CMK (cell line): Measurements from ENCODE around the gene ALG6.
"Not testable (repeated sequence)": the region's sequence is repeated elsewhere in the genome, so short reads cannot be mapped to it uniquely, and the experiment has no call there.

Source experiments
- DNase-seq: peaks from one replicate; pipeline ENCODE4 v3.0.0-alpha.2; 2010; ENCODE audit warnings: low read depth

ALG6 gene

DNA sequence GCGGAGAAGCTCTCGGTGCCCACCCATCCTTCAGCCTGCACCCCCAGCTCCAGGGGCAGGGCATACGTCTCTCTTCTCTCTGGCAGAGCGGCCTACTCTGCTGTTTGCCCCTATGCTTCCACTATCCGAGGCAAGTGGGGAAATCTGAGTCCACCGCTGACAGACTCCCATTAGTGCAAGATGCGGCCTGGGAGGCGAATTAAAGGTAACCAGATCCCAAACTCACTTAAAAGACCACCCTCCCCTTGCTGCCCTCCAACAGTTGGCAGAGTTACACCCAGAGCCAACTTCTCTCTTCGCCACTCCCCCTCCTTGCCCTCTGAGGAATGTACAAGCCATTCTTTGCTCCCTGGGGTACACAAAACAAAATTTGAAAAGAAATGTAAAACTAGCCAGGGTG is 38.6 kb upstream of the ALG6 start:
- no peak for DNase-seq

DNA sequence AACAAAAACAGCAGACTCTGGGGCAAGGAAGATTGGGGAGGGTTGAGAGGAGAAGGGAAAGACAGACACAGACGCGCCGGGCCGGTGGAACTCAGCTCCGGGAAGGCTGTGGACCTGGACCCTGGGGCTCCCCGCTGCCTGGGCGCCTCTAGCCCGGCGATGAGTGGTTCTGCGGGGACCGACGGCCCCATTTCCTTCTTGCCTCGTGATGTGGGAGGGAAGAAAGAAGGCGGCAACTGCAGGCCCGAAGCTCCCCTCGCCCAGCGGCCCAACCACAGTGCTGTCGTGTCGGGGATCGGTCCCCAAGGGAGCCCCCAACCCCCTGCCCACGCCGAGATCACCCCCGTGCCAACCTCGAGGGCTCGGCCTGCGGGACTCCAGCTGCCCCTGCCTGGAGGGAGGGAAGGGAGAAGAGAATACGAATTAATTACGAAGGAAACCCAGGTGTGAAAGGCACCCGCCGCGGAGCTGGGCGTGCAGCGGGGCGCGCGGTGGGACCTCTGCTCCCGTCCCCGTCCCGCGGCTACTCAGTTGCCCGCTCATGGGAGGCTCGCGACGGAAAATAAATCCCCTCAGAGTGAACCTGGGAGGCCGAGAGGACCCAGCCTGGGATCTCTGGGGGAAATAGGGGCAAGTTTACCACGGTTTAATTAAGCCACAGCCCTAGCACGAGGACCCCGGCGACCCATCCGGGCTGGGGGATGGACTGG is 37.7 kb upstream of the ALG6 start:
- no peak for DNase-seq

DNA sequence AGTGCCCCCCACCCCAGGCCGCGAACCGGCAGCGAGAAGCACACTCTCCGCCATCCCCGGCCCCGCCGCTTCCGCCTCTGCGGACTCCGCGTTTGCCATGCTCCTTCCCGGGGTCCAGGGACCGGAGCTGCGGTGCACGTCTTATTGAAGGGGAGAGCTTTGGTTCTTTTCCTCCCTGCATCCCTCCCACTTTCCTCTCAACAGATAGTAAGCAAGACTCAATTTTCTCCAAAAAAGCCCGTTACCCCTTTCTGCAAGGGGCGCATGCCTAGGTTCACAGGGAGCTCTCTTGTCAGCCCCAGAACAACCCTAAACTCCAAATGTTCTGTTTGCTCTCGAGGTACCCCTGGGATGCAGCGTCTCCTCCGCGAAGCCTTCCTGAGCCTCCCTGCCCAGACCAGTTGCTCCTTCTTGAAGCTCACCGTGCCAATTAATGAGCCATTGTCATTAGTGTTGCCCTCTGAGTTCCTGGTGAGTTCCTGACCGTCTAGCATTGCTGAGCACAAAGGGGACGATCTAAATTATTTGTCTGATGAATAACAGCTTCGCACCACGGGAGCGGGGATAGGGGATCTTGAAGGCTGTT is 37.0 kb upstream of the ALG6 start:
- no peak for DNase-seq

DNA sequence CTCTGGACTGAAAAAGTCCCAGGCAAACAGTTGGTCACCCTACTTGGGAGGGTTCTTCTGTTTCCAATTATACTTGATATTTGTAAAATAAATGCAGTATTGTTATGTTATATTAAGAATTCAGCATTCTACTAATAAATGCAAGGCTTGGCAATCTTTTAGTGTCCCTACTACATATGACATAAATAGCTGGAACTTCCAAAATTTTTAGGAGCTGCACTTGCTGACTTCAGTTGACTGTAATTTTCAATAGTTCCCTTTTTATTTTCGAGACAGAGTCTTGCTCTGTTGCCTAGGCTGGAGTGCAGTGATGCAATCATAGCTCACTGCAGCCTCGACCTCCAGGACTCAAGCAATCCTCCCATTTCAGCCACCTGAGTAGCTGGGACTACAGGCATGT is 25.0 kb upstream of the ALG6 start:
- no peak for DNase-seq

DNA sequence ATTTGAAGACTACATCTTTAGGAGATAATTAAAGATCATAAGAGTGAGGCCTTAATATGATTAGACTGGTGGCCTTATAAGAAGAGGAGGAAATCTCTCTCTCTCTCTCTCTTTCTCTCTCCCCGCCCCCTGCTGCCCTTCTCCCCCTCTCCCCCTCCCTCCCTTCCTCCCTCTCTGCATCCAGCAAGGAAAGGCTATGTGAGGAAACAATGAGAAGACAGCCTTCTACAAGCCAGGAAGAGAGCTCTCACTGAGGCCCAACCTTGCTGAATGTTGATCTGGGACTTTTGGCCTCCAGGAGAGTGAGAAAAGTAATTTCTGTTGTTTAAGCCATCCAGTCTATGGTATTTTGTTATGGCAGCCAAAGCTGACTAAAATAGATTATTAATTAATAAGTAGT is 23.5 kb upstream of the ALG6 start:
- no peak for DNase-seq

DNA sequence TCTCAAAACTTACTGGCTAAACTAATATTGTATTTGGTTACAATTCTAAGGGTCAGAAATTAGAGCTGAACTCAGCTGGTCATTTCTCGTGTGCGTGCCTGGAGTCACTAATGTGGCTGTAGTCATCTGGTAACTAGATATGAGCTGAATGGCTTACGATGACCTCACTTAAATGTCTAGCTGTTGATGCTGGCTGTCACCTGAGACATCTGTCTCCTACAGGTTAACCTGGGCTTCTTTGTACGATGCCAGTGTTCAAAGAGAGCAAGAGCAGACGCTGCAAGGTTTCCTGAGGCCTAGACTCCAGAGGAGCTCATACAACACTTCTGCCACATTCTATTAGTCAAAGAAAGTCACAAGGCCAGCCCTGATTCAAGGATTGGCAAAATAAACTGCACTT is 17.1 kb upstream of the ALG6 start:
- no peak for DNase-seq

DNA sequence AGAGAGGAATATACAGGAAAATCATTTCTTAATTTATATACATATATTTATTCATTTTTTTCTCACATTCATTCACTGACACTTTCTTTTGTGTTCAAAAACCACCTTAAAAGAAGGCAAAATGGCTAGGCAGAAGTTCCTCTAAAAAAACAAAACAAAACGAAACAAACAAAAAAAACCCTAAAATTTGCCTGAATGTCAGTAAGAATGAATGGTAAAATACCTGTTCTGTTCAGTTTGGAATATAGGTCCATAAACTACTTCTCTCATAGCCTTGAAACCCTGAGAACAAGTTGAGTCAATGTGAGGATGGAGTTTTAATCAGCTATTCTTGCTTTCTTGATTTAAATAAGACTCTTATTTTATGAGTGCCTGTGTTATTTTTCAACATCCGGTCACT is 14.7 kb upstream of the ALG6 start:
- DNase-seq: no peak

DNA sequence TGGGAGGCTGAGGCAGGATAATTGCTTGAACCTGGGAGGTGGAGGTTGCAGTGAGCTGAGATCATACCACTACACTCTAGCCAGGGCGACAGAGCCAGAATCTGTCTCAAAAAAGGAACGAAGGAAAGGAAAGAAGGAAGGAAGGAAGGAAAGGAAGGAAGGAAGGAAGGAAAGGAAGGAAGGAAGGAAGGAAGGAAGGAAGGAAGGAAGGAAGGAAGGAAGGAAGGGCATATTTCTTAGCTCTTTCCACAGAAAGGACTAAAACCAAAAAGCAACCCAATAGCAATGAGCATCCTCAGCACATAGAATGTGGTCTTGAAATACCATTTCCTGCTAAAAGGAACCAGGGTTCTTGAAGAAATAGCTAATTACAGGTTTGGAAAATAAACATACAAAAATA is 11.2 kb upstream of the ALG6 start:
- not testable (repeated sequence) for DNase-seq

DNA sequence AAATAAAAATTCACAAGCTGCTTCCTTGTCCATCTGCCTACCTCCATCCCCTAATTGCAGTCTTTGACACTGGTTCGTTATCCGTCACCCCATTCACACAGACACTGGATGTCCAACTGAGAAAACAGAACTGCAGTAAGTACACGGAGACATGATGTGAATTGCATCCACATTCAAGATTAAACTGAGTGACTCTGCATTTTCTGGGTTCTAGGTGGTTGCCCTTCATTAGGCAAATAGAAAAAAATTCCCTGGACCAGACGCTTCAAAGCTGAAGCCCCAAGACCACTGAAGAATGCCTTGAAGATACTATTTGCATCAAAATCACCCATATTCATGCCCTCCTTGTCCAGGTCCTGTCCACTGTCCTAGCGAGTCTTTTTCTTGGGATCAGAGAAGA is 7.9 kb upstream of the ALG6 start:
- DNase-seq: no peak

DNA sequence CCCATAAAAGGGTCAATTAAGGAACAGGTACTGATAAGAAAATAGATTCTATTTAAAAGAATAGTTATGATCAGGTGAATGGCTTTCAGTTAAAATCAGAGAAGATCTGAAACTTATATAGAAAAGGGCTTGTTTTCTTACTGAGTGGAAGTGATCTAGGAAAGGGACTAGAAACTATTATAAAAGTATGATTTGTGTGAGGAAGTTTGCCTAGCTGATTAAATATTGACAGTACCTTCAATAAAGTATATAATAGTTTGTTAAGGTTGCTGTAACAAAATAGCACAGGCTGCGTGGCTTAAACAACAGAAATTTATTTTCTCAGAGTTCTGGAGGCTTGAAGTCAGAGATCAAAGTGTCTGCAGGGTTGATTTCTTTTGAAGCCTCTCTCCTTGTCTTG is 5.4 kb upstream of the ALG6 start:
- DNase-seq: no peak

DNA sequence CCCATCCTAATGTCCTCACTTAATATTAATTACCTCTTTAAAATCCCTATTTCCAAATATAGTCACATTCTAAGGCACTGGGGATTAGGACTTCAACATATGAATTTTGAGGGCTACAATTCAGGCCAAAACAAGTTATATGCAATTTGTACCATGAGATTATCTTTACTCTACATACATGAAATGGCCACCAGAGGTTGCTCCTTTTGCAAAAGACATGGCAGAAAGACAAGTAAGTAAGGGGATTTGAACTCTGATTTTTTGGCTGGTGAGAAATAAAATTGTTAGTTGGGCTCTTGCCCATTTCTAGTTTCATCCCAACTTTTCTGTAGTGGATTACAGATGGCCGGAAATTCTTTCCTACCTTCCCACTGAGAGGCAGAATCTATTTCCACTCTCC is 4.8 kb upstream of the ALG6 start:
- no peak for DNase-seq

DNA sequence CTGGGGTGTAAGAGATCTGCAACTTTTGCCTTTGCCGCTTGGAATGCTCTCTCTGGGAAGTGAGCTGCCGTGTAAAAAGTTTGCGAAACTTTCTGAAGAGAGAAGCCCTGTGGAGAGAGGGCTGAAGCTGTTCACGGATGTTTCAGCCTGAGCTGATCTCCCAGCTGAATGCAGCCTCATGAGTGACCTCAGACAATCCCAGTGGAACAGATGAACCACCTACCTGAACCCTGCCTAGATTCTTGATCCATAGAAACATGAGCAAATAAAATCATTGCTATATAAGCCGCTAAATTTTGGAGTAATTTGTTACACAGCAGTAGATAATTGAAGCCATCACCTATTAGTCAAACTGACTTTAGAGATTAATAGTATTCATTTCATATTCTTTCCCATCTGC is 4.4 kb upstream of the ALG6 start:
- no peak for DNase-seq

DNA sequence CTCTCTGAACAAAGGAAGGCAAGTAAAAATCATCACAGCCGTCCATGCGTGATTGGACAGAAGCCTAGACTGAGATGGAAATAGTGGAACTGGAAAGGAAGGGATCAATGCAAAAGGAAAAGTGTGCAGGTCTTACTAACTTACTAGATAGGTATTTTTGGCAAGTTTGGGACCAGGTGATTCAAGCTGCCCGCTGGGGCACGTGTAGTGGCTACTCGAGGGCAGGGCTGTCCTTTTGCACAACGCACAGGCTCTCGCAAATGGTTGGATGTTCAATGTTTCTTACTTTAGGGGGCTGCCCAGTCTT is 566 bp upstream of the ALG6 start:
- no peak for DNase-seq

DNA sequence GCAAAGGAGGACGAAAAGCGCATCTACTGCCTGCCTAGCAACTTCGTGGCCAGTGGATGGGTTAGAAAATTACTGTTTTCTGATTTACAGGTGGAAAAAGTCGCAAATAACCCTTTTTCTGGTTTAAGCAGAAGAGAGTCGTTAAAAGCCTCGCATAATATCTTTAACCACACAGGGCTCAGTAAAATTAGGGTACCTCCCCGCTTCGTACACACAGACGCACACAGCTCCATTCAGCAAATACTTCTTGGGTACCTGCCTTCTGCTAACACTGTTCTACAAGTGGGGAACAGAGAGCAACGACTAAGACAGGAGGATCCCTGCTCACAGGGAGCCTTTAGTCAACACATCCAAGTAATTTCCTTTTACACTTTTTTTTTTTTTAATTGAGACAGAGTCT is 704 bp downstream of the ALG6 start:
- DNase-seq: no peak

DNA sequence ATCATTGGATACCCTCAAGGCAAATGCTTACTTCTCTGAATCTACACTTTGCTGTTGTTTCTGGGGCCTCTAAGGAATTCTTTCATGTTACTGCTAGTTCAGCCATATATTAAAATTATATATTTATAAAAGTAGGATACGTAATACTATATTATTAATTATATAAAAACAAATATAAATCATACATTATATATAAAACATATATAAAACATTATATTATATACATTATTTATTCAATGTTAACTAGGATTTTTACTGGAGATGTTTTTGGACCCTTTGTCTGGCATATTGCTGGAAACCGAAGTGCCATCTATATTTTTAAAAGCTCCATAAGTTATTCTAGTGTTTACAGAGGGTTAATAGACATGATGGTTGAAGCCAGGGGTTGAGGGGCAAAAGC is 12.2 kb downstream of the ALG6 start:
- DNase-seq: no peak

DNA sequence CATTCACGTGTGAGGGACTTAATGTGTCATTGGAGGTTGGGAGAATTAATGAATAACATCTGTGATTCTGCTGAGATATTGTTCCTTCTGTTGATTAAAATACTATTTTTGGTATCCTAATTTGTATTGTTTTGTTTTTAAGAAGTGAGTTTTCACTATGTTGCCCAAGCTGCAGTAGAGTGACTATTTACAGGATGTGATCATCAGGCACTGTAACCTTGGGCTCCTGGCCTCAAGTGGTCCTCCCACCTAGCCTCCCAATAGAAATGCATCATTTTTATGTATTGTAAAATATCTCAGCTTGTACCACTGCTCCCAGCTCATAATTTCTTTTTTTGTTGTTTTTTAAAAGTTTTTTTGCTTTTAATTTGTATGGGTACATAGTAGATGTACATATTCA is 14.3 kb downstream of the ALG6 start:
- DNase-seq: no peak

DNA sequence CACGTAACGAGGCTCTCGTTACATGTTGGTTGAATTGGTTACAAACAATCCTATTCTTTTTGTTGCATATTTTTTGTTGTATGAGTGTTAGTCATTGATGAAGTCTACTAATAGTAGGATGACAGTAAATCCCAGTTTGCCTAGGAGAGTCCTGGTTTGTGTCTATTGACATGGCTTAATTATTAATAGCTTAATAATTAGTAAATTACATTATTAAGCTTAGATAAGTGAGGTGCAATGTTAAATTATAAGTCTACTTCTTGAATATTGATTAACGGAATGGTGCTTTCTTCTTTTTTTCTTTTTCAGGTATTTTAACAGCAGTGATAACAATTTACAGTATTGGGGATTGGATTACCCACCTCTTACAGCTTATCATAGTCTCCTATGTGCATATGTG is 34.5 kb downstream of the ALG6 start:
- no peak for DNase-seq

DNA sequence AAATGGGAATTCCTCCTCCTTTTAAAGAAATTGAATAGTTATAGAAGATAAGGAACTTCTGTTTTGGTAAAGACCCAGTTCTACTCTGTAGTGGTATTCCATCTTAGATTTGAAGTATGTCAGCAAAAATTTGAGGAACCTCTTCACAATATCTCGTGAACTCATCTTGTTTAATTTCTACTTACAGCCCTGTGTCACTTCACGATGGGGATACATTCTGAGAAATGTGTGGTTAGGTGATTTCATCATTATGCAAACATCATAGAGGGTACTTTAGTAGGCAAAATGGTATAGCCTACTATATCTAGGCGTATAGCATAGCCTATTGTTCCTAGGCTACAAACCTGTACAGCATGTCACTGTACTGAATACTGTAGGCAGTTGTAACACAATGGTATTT is 36.0 kb downstream of the ALG6 start:
- peak; percentile 3 for DNase-seq

DNA sequence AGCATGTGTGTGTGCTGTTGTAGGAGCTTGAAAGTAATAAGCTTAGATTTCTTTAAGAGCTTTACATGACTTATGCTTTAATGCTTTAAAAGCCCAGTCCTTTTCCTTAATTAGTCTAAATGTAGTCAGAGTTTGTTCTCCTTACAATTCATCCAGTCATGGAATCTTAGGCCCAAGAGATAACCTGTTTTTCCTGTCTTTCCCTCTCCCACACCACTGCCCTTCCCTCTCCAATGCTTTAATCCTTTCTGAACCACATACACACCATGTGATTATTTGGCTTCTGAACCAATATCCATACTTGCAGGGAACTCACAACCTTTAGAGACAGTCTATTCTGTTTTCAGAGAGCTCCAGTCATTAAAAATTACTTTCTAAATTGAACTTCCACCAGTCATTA is 37.6 kb downstream of the ALG6 start:
- no peak for DNase-seq

DNA sequence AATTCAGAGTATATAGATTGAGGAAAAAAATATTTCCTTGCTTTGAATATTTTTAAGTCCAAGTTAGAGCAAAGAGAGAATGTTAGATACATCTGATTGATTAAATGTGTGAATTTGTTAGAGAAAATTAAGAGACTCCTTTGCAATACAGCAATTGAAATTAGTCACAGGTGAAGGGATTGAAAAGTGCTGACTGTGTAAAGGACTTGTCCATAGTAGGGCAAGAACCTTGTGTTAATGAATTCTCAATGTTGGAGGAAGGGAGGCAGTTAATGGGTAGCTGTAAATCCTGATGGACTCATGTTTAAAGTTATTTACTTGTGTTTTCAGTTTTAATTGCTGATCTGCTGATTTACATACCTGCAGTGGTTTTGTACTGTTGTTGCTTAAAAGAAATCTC is 38.6 kb downstream of the ALG6 start:
- DNase-seq: no peak

DNA sequence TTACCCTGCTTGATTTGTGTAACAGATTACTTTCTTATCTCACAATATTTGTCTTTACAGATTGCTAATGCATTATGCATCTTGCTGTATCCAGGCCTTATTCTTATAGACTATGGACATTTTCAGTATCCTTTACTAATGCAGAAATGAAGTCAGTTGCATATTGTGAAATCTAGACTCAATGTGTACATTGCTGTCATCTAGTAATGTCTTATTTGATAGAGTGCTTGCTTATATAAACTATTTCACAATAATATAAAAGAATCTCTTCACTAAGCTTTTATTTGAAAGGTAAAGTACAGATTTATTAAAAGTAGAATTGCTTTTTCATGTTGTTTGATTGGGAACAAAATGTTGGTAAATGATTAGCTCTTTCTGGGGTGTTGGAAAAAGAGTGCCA is 39.6 kb downstream of the ALG6 start:
- DNase-seq: no peak

DNA sequence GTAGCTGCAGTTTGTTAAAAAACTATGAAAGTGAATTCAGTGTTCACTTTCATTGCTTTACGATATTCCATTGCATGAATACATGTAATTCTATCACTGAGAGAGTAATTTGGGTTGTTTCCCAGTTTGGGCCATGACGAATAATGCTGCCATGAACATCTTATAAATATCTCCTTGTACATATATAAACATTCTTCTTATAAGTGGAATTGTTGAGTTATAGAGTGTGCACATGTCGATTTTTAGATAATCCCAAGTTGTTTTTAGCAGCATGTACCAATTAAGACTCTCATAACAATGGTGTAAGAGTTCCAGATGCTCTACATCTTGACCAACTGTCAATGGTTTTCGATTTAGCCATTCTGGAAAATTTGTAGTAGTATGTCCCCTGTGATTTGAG is 40.9 kb downstream of the ALG6 start:
- DNase-seq: no peak

DNA sequence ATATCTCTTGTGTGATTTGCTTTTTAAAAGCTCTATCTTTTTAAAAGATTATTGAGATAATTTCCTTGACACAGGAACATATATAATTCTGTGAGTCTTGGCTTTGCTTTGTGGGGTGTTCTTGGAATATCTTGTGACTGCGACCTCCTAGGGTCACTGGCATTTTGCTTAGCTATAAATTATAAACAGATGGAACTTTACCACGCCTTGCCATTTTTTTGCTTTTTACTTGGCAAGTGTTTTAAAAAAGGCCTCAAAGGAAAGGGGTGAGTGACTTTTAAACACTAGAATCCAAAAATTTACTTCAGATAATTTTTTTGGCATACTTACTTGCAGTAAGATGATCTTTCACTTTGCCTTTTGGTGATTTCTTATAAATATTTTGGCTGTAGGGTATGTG is 43.6 kb downstream of the ALG6 start:
- no peak for DNase-seq

DNA sequence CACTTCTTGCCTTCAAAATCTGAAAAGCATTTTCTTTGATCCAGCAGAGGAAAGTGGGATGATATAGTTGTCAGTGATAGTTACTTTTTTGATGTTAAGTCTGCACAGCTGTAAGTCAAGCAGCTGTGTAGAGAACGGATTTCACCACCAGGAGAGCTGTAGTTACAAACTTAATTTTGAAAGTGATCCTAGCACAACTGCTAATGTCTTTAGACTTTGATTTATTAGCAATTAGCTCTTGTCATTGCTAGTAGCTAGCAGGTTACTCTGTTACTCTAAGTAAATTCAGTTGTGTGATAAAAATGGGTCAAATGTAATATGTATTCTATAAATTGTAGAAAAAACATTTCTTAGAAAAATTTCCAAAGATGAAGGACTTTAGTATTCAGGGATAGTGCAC is 46.0 kb downstream of the ALG6 start:
- DNase-seq: no peak
